DND-41 (cell line): ENCODE measurements around the gene ERVFRD-1.

Experiments used
- ATAC-seq: fragments of 200-7000 bp; cut with Tn5 transposase; 3 replicates; pipeline ENCODE4 v1.9.1; 2021; ENCODE audit warnings: low read depth; ENCODE audit not compliant: insufficient read depth
- DNase-seq: peaks from one replicate; pipeline ENCODE4 v3.0.0-alpha.2; 2020
- H2AFZ ChIP-seq: 2 replicates; pipeline ENCODE4 v1.6.0; 2012; ENCODE audit warnings: low read depth, low read length
- H3K27ac ChIP-seq: 2 replicates; pipeline ENCODE4 v1.5.1; 2012; ENCODE audit warnings: low read length, inconsistent platforms
- H3K27me3 ChIP-seq: fragments of 200-600 bp; sonication (generic); 2 replicates; pipeline ENCODE4 v1.6.0; 2012; ENCODE audit warnings: low read length, mild to moderate bottlenecking, inconsistent platforms; ENCODE audit not compliant: insufficient read depth, poor library complexity
- H3K36me3 ChIP-seq: 2 replicates; pipeline ENCODE4 v1.5.1; 2012; ENCODE audit warnings: low read length, inconsistent platforms; ENCODE audit not compliant: insufficient read depth
- H3K4me1 ChIP-seq: 2 replicates; pipeline ENCODE4 v1.5.1; 2012; ENCODE audit warnings: mild to moderate bottlenecking, low read length; ENCODE audit not compliant: insufficient read depth
- H3K4me2 ChIP-seq: 2 replicates; pipeline ENCODE4 v1.6.0; 2012; ENCODE audit warnings: mild to moderate bottlenecking, moderate library complexity, low read length, inconsistent platforms; ENCODE audit not compliant: insufficient read depth
- H3K4me3 ChIP-seq, 2 experiments: fragments of 200-600 bp in 1 of 2; shearing (Covaris generic) in 1 of 2; 2 replicates each; pipeline ENCODE4 v1.5.1; 2012 to 2016; ENCODE audit warnings: inconsistent platforms in 2 of 2, low read length in 2 of 2, mild to moderate bottlenecking in 2 of 2, low read depth in 1 of 2, moderate library complexity in 1 of 2
- H3K79me2 ChIP-seq: 2 replicates; pipeline ENCODE4 v1.6.0; 2012; ENCODE audit warnings: low read length, inconsistent platforms; ENCODE audit not compliant: insufficient read depth
- H3K9ac ChIP-seq: 2 replicates; pipeline ENCODE4 v1.6.0; 2012; ENCODE audit warnings: low read depth, mild to moderate bottlenecking, inconsistent platforms, low read length, moderate library complexity
- H3K9me3 ChIP-seq: 2 replicates; pipeline ENCODE4 v1.5.1; 2012; ENCODE audit warnings: low read length, moderate library complexity, mild to moderate bottlenecking, inconsistent platforms; ENCODE audit not compliant: insufficient read depth, severe bottlenecking
- H4K20me1 ChIP-seq: 2 replicates; pipeline ENCODE4 v1.6.0; 2012; ENCODE audit warnings: low read length; ENCODE audit not compliant: insufficient read depth
- CTCF ChIP-seq: IDR thresholded peaks from 2 replicates; pipeline ENCODE4 v1.5.1; 2012; ENCODE audit warnings: borderline replicate concordance, low read length, moderate library complexity, mild to moderate bottlenecking; ENCODE audit not compliant: poor library complexity, severe bottlenecking; ENCODE audit errors: extremely low read depth
- EZH2 ChIP-seq: IDR thresholded peaks from 3 replicates; pipeline ENCODE4 v1.6.1; 2012; ENCODE audit warnings: borderline replicate concordance, low read depth, mild to moderate bottlenecking, moderate library complexity, low read length, inconsistent platforms; ENCODE audit not compliant: severe bottlenecking

The ERVFRD-1 gene, protein sequence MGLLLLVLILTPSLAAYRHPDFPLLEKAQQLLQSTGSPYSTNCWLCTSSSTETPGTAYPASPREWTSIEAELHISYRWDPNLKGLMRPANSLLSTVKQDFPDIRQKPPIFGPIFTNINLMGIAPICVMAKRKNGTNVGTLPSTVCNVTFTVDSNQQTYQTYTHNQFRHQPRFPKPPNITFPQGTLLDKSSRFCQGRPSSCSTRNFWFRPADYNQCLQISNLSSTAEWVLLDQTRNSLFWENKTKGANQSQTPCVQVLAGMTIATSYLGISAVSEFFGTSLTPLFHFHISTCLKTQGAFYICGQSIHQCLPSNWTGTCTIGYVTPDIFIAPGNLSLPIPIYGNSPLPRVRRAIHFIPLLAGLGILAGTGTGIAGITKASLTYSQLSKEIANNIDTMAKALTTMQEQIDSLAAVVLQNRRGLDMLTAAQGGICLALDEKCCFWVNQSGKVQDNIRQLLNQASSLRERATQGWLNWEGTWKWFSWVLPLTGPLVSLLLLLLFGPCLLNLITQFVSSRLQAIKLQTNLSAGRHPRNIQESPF

GRCh38 chr6:11110921-11111768, at the start of gene ERVFRD-1:
ERVFRD-1 (minus strand) TSS chr6:11111725; CDS start chr6:11105310, 6,415 bp downstream.
- Histone ChIP-seq H3K27me3 (no peaks in the 10 kb centered on the region), H4K20me1 (peaks cover 66% of the 10 kb centered on the region; the same call in 1 of the 2 replicates), H3K79me2 (peaks cover 91% of the 10 kb centered on the region), H3K4me2 (peak within 1 kb of the TSS; percentile 52), H3K27ac (peak within 1 kb of the TSS; percentile 67), H3K4me3 (peak within 1 kb of the TSS in 1 of 2 experiments; percentile 19; a peak in 2 of 4 replicates), H3K9me3 (no peaks in the 10 kb centered on the region), H3K4me1 (peaks cover 34% of the 10 kb centered on the region), H3K9ac (no peak within 1 kb of the TSS), H2AFZ (no peak within 1 kb of the TSS), H3K36me3 (no peaks in the 10 kb centered on the region)
- DNase-seq (peak; percentile 40), ATAC-seq (peak; percentile 74)
- TF ChIP-seq EZH2 (no peak), CTCF (no peak)

GRCh38 chr6:11160199-11160598, 48.7 kb upstream of the ERVFRD-1 start:
- Histone ChIP-seq H3K27me3 (no peaks in the 10 kb centered on the region), H3K4me3 (no peak overlapping the region), H3K9me3 (no peaks in the 10 kb centered on the region), H2AFZ (no peak overlapping the region), H3K36me3 (no peaks in the 10 kb centered on the region), H3K79me2 (no peaks in the 10 kb centered on the region), H3K4me2 (no peak overlapping the region), H4K20me1 (no peaks in the 10 kb centered on the region), H3K9ac (no peak overlapping the region), H3K4me1 (no peaks in the 10 kb centered on the region), H3K27ac (no peak overlapping the region)
- TF ChIP-seq EZH2 (no peak), CTCF (no peak)
- DNase-seq = no peak
- ATAC-seq = no peak

DNA sequence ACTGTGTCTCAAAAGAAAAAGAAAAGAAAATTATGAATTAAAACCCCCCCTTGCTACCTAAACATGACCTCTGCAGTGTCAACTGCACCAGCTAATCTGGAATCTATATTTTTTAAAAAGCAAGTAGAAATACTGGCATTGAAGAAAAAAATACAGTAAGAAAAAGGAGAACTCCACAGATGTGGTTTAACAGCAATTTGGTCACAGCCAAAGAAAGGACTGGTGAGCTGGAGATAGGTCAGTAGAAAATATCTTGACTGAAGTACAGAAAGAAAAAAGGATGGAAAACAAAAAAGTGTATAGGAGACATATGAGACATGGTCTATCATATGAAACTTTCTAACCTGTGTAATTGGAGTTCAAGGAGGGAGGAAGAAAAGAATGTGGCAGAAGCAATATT, 44.1 kb upstream of the ERVFRD-1 start:
- Histone ChIP-seq H2AFZ (no peak overlapping the region), H3K4me1 (no peaks in the 10 kb centered on the region), H3K9me3 (no peaks in the 10 kb centered on the region), H3K4me2 (no peak overlapping the region), H3K36me3 (no peaks in the 10 kb centered on the region), H3K79me2 (no peaks in the 10 kb centered on the region), H4K20me1 (no peaks in the 10 kb centered on the region; the same call in 1 of the 2 replicates), H3K4me3 (no peak overlapping the region), H3K27me3 (no peaks in the 10 kb centered on the region), H3K9ac (no peak overlapping the region), H3K27ac (no peak overlapping the region)
- ATAC-seq = no peak
- no peak for TF ChIP-seq CTCF
- no peak for DNase-seq
